Neural crest cell (in vitro differentiated cells): ENCODE results near the gene SYNJ2. TPM values are rescaled to one million over a fixed set of nuclear protein-coding genes. Genes with fewer than 3 reads are reported as not detected.

ENCODE experiments used
- DNase-seq: peaks from one replicate; pipeline ENCODE4 v3.0.0; 2021; ENCODE audit warnings: low read depth, mixed read lengths, low spot score
- H3K27ac Mint-ChIP-seq: one replicate; pipeline ENCODE4 v1.8.0; 2021; ENCODE audit warnings: mild to moderate bottlenecking, mixed read lengths; ENCODE audit not compliant: unreplicated experiment
- H3K27me3 Mint-ChIP-seq: 2 replicates; pipeline ENCODE4 v1.8.0; 2021; ENCODE audit warnings: low read depth, mild to moderate bottlenecking, mixed read lengths
- H3K36me3 Mint-ChIP-seq: 2 replicates; pipeline ENCODE4 v1.8.0; 2021; ENCODE audit warnings: low read depth, mild to moderate bottlenecking, mixed read lengths
- H3K4me1 Mint-ChIP-seq: 2 replicates; pipeline ENCODE4 v1.8.0; 2021; ENCODE audit warnings: mixed read lengths
- H3K4me3 Mint-ChIP-seq: one replicate; pipeline ENCODE4 v1.8.0; 2021; ENCODE audit warnings: mild to moderate bottlenecking, mixed read lengths
- H3K9me3 Mint-ChIP-seq: 2 replicates; pipeline ENCODE4 v1.8.0; 2021; ENCODE audit warnings: mixed read lengths
- total RNA-seq: library from RNA; stranded (reverse); gene quantifications from 2 replicates; pipeline ENCODE4 v1.2.1, GENCODE V29; 2021
- TF ChIP-seq, protein P1 (sequence below): fragments of 200-600 bp; sonication (generic); conservative IDR thresholded peaks from 2 replicates; pipeline ENCODE4 v1.5.0; 2021; ENCODE audit warnings: antibody characterized with exemption, mild to moderate bottlenecking

SYNJ2 gene
- total RNA-seq, 1 donor from 2014 or later: 2.9 TPM

DNA sequence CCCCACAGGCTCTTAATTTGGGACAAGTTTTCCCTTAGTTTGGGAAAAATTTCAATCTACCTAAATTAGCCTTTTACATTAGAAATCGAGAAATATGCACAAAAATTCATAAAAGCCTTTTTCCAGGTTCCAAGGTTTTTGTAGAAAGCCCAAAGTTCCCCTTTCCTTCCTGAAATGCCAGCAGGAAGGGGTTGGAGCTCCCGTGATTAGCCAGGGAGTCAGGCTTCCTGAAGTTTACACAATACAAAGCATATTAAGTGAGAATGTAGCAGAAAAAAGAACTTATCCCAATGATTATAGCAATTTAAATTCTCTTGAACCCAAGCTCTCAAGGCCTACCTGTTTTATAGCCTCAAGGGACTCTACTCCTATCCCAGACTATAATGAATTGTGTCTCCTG, 39.1 kb downstream of the SYNJ2 start:
- no peak overlapping the region for H3K27ac Mint-ChIP-seq
- no peak overlapping the region for H3K4me3 Mint-ChIP-seq
- no peaks in the 10 kb centered on the region for H3K9me3 Mint-ChIP-seq
- no peak for DNase-seq
- H3K27me3 Mint-ChIP-seq: peaks cover 48% of the 10 kb centered on the region
- TF ChIP-seq, protein P1, sequence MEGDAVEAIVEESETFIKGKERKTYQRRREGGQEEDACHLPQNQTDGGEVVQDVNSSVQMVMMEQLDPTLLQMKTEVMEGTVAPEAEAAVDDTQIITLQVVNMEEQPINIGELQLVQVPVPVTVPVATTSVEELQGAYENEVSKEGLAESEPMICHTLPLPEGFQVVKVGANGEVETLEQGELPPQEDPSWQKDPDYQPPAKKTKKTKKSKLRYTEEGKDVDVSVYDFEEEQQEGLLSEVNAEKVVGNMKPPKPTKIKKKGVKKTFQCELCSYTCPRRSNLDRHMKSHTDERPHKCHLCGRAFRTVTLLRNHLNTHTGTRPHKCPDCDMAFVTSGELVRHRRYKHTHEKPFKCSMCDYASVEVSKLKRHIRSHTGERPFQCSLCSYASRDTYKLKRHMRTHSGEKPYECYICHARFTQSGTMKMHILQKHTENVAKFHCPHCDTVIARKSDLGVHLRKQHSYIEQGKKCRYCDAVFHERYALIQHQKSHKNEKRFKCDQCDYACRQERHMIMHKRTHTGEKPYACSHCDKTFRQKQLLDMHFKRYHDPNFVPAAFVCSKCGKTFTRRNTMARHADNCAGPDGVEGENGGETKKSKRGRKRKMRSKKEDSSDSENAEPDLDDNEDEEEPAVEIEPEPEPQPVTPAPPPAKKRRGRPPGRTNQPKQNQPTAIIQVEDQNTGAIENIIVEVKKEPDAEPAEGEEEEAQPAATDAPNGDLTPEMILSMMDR: no peak
- peaks cover 9% of the 10 kb centered on the region for H3K4me1 Mint-ChIP-seq
- no peaks in the 10 kb centered on the region for H3K36me3 Mint-ChIP-seq

DNA sequence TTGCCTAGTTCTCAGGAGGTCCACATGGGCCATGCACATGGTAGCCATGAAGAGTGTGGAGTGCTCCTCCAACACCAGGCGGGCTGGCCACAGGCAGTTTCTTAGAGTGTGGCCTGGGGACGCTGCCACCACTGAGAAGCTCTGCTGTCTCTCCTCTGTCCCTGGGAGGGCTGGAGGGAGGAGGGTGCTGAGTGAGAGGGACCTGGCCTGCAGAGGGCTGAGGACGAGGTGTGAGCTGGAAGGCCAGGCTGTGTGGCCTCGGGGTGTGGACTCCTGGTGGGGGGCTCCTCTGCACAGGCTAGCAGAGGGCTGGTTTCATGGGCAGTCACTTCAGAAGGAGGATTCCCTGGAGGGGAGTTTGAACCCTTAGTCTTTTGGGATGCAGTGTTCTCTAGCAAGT, 39.7 kb downstream of the SYNJ2 start:
- TF ChIP-seq, protein P1: no peak
- H3K4me1 Mint-ChIP-seq: peaks cover 9% of the 10 kb centered on the region
- H3K36me3 Mint-ChIP-seq: no peaks in the 10 kb centered on the region
- H3K27me3 Mint-ChIP-seq: peaks cover 42% of the 10 kb centered on the region
- no peak overlapping the region for H3K4me3 Mint-ChIP-seq
- DNase-seq: no peak
- H3K9me3 Mint-ChIP-seq: no peaks in the 10 kb centered on the region
- H3K27ac Mint-ChIP-seq: no peak overlapping the region

DNA sequence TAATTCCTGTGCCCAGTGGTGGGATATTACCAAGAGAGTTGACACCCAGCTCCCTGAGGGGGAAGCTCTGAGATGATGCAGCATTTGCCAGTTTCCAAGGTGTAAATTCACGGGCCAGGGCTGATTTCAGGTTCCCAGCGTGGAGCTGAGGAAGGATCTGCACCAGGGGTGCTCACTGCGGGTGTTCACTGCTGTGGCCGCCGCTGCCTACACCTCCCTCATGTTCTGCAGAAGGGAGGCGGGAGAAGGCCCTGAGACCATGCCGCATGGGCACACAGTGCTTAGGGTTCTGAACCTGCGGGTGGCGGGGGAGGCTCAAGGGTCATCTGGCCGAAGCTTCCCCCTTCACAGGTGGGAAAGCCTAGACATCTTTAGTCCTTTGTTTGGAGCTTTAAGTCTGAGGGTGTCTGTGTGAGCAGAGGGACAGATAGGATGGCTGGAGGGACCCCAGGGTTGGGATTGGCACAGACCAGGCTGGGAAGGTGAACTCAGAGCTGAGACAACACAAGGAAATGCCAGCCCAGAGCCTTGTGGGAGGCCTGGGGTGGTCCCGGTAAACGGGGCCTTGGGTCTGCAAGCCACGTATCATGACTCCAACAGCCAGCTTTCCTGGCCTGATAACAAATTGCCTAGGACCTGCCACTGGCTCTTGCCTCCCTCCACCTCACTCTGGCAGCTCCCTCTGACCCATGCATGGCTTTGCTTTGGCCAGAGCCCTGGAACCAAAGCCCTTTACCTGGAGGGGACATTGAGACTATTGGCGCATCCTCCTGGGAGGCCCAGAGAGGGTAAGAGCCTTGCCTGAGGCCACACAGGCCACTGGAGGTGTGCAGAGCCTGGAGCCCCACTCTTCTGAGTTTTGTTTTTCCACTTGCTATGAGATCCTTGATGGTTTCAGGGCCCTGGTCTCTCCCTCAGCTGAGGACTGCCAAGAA, 40.4 kb downstream of the SYNJ2 start:
- Mint-ChIP-seq H3K4me1 (peaks cover 5% of the 10 kb centered on the region), H3K36me3 (no peaks in the 10 kb centered on the region), H3K27ac (no peak overlapping the region), H3K4me3 (no peak overlapping the region), H3K9me3 (no peaks in the 10 kb centered on the region), H3K27me3 (peaks cover 35% of the 10 kb centered on the region)
- no peak for DNase-seq
- TF ChIP-seq, protein P1: no peak

DNA sequence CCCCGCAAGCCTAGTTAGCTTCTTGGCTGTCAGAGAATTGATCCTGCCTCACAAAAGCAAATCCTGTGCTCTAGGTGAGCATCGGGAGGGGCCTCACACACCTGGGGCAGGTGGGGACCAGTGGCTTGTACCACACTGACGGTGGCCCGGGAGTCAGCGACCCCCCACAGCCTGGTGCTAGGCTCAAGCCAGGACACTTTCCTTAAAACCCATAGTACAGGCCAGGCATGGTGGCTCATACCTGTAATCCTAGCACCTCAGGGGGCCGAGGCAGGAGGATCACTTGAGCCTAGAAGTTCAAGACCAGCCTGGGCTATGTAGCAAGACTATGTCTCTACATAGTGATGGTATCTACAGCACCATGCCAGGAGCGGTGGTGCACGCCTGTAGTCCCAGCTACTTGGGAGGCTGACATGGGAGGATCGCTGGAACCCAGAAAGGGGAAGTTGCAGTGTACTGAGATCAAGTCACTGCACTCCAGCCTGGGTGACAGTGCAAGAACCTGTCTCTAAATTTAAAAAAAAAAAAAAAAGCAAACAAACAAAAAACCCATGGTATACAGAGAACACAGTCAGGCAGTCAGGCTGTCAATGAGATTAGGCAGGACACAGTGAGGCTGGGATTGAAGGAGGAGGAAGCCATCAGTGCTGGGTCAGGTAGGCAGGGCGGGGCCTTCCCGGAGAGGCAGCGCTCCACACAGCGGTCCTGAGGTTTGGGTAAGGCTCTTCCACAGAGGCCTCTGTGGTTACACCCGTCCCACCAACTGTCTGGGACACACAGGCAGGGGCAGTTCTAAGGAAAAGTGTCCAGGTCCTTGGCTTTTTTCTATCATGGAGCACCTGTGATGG, 41.3 kb downstream of the SYNJ2 start:
- DNase-seq: no peak
- Mint-ChIP-seq H3K27ac (no peak overlapping the region), H3K4me1 (peaks cover 7% of the 10 kb centered on the region), H3K27me3 (peaks cover 33% of the 10 kb centered on the region), H3K36me3 (no peaks in the 10 kb centered on the region), H3K9me3 (no peaks in the 10 kb centered on the region), H3K4me3 (no peak overlapping the region)
- TF ChIP-seq, protein P1: no peak

DNA sequence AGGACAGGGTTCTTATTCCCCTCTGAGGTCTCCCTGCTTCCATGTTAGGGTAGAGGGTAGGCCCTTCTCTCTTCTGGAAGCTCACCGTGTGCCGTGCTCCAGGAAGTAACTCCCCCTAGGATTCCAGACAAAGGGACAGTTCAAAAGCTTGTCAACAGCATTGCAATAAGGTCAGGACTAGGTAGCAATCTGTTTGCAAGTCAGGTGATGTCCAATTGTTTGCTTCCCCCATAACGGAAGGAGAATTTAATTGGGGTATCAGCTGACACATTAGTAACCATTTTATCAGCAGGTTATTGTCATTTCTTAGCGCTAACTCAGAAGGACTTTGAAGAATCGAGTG, 41.9 kb downstream of the SYNJ2 start:
- Mint-ChIP-seq H3K36me3 (no peaks in the 10 kb centered on the region), H3K4me3 (no peak overlapping the region), H3K4me1 (peaks cover 4% of the 10 kb centered on the region), H3K27ac (no peak overlapping the region), H3K9me3 (no peaks in the 10 kb centered on the region), H3K27me3 (peaks cover 27% of the 10 kb centered on the region)
- no peak for DNase-seq
- TF ChIP-seq, protein P1: no peak
